CD4-positive, alpha-beta T cell treated with Interleukin-21 for 1 hour (primary cell): Measurements from ENCODE around the gene ZRANB3.
"Not testable (repeated sequence)": the region's sequence is repeated elsewhere in the genome, so short reads cannot be mapped to it uniquely, and the experiment has no call there.

Experiments used
- DNase-seq: peaks from one replicate; pipeline ENCODE4 v3.0.0-alpha.2; 2020

The ZRANB3 gene

GRCh38 chr2:135475128-135475527, 55.9 kb downstream of the ZRANB3 start:
- DNase-seq, result no peak

GRCh38 chr2:135473567-135473966, 57.5 kb downstream of the ZRANB3 start:
- peak; percentile 24 for DNase-seq

- DNase-seq, result no peak
Measured at GRCh38 chr2:135471106-135471505, 59.9 kb downstream of the ZRANB3 start.

- no peak for DNase-seq
Measured at GRCh38 chr2:135457279-135457678, 73.7 kb downstream of the ZRANB3 start.

- no peak for DNase-seq
Measured at GRCh38 chr2:135456835-135457234, 74.2 kb downstream of the ZRANB3 start.

GRCh38 chr2:135456431-135456830, 74.6 kb downstream of the ZRANB3 start:
- DNase-seq, result no peak

- DNase-seq, result no peak
Measured at GRCh38 chr2:135454608-135455007, 76.4 kb downstream of the ZRANB3 start.

GRCh38 chr2:135453027-135453426, 78.0 kb downstream of the ZRANB3 start:
- DNase-seq, result not testable (repeated sequence)

GRCh38 chr2:135451966-135452365, 79.1 kb downstream of the ZRANB3 start:
- no peak for DNase-seq

- not testable (repeated sequence) for DNase-seq
Measured at GRCh38 chr2:135443013-135443412, 88.0 kb downstream of the ZRANB3 start.

GRCh38 chr2:135435155-135435554, 95.9 kb downstream of the ZRANB3 start:
- not testable (repeated sequence) for DNase-seq

- DNase-seq, result no peak
Measured at GRCh38 chr2:135424849-135425248, 106.2 kb downstream of the ZRANB3 start.

GRCh38 chr2:135422898-135423297, 108.1 kb downstream of the ZRANB3 start:
- DNase-seq, result no peak

- no peak for DNase-seq
Measured at GRCh38 chr2:135411646-135412045, 119.4 kb downstream of the ZRANB3 start.

GRCh38 chr2:135409436-135409835, 121.6 kb downstream of the ZRANB3 start:
- no peak for DNase-seq

GRCh38 chr2:135396259-135396658, 134.8 kb downstream of the ZRANB3 start:
- not testable (repeated sequence) for DNase-seq

- DNase-seq, result no peak
Measured at GRCh38 chr2:135386993-135387392, 144.0 kb downstream of the ZRANB3 start.

GRCh38 chr2:135378591-135378990, 152.4 kb downstream of the ZRANB3 start:
- no peak for DNase-seq

GRCh38 chr2:135373702-135374101, 157.3 kb downstream of the ZRANB3 start:
- no peak for DNase-seq

- no peak for DNase-seq
Measured at GRCh38 chr2:135349941-135350340, 181.1 kb downstream of the ZRANB3 start.

- DNase-seq, result not testable (repeated sequence)
Measured at GRCh38 chr2:135348096-135348704, 182.8 kb downstream of the ZRANB3 start.

- no peak for DNase-seq
Measured at GRCh38 chr2:135337071-135337470, 193.9 kb downstream of the ZRANB3 start.

- no peak for DNase-seq
Measured at GRCh38 chr2:135335256-135335655, 195.8 kb downstream of the ZRANB3 start.

- DNase-seq, result no peak
Measured at GRCh38 chr2:135327146-135327545, 203.9 kb downstream of the ZRANB3 start.
